SJSA1 (cell line): ENCODE measurements around the gene TFAP2A. TPM values are rescaled to one million over a fixed set of nuclear protein-coding genes. Genes with fewer than 3 reads are reported as not detected.

Experiments
- DNase-seq, 2 experiments: peaks; one replicate each; pipeline ENCODE4 v3.0.0-alpha.2; 2015 to 2020; ENCODE audit warnings: low spot score in 2 of 2, low read depth in 1 of 2
- H3K27ac ChIP-seq: fragments of 250-450 bp; sonication (Bioruptor Pico); 2 replicates; pipeline ENCODE4 v1.5.1; 2020; ENCODE audit warnings: mild to moderate bottlenecking, moderate library complexity
- H3K27me3 ChIP-seq: fragments of 250-450 bp; sonication (Bioruptor Pico); replicated peaks from 2 replicates; pipeline ENCODE4 v1.5.1; 2020; ENCODE audit warnings: mild to moderate bottlenecking, moderate library complexity
- H3K36me3 ChIP-seq: fragments of 250-450 bp; sonication (Bioruptor Pico); 2 replicates; pipeline ENCODE4 v1.5.1; 2020; ENCODE audit warnings: mild to moderate bottlenecking
- H3K4me1 ChIP-seq: fragments of 250-450 bp; sonication (Bioruptor Pico); replicated peaks from 2 replicates; pipeline ENCODE4 v1.6.1; 2021; ENCODE audit warnings: mild to moderate bottlenecking
- H3K4me3 ChIP-seq: fragments of 250-450 bp; sonication (Bioruptor Pico); 2 replicates; pipeline ENCODE4 v1.5.1; 2020; ENCODE audit warnings: mild to moderate bottlenecking
- H3K9me3 ChIP-seq: fragments of 250-450 bp; sonication (Bioruptor Pico); replicated peaks from 2 replicates; pipeline ENCODE4 v1.5.1; 2020; ENCODE audit warnings: mild to moderate bottlenecking
- total RNA-seq: library from RNA; depleted of rRNA; stranded (reverse); fragments of >200 nt; shearing (Covaris generic); gene quantifications from 2 replicates; pipeline ENCODE4 v1.2.3, GENCODE V29; 2014

Gene TFAP2A
- total RNA-seq, 1 experiment from 2014 or later: 10.2 TPM

DNA sequence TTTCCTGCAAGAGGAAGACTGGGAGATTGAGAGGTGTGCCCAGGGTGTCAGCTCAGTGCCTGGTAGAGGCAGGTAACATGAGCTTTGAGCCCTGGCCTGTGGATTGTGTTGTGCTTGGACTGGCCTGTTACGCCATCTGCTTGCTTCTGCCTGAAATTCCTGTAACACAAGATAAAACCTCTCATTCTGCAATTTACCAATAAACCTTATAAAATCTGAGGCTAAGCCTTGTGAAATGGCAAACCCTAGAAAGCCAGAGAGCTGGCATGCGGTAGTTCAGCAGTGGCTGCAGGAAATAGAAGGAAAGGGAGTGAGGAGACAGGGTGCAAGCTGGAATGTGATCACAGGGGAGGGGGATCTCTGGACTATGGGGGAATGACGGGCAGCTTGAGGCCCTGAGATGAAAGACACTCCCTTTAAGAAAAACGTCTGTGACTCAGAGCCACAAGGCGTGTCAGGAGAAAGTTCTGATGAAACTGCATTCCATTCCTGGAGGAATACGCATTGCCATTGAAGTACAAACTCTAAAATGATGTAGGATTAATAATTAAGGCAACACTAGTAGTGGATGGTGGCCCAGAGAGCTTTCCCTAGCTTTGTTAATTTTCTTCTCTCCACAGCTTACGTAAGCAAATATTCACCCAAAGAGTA, 26.3 kb upstream of the TFAP2A start:
- Histone ChIP-seq H3K27ac (peak overlapping the region; percentile 94), H3K36me3 (no peaks in the 10 kb centered on the region), H3K4me3 (no peak overlapping the region), H3K4me1 (peaks cover 20% of the 10 kb centered on the region), H3K27me3 (no peaks in the 10 kb centered on the region), H3K9me3 (no peaks in the 10 kb centered on the region; the same call in 1 of the 2 replicates)
- peak; percentile 90 to 93 for DNase-seq

DNA sequence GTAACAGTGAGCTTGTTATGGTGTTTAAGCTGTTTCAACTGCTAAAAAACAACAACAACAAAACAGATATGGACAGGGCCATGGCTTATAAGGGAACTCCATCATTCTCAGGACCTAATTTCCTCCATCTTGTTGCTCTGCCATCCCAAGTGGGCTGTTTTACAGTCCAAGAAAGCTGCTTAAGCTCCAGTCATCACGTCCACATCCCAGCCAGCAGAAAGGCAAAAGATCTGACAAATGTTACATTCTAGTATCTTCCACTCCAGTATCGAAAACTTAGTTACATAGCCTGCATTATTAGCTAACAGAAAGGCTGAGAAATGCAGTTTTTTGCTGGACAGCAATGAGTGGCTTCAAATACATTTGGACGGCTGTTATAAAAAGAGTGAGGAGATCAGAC, 23.0 kb upstream of the TFAP2A start:
- Histone ChIP-seq H3K9me3 (no peaks in the 10 kb centered on the region; the same call in 1 of the 2 replicates), H3K4me3 (no peak overlapping the region), H3K4me1 (peaks cover 38% of the 10 kb centered on the region), H3K36me3 (no peaks in the 10 kb centered on the region), H3K27me3 (no peaks in the 10 kb centered on the region), H3K27ac (no peak overlapping the region)
- no peak for DNase-seq

DNA sequence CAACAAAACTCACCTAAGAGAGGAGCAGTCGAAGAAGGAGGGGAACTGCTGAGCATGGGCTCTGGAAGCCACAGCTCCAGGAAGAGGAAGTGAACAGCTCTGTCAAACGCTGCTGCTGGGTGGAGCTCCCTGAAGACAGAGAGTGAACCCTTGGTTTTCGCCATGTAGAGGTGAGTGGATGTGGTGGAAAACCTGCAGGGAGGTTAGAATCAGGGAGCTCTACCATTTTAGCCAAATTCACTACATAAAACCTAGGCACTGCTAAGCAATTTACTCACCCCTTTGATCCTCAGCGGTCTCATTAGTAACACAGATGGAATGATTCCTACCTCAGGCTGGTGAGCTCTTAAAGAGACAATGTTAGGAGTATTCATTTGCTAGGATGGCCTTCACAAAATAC, 19.4 kb upstream of the TFAP2A start:
- no peak overlapping the region for H3K4me3 ChIP-seq
- peaks cover 34% of the 10 kb centered on the region for H3K4me1 ChIP-seq
- H3K9me3 ChIP-seq: no peaks in the 10 kb centered on the region
- H3K27ac ChIP-seq: 0 out of 2 replicates have a peak overlapping the region, but pooled peaks have one; percentile 13
- no peaks in the 10 kb centered on the region for H3K36me3 ChIP-seq
- peak in 1 of 2 experiments; percentile 28 for DNase-seq
- no peaks in the 10 kb centered on the region for H3K27me3 ChIP-seq

DNA sequence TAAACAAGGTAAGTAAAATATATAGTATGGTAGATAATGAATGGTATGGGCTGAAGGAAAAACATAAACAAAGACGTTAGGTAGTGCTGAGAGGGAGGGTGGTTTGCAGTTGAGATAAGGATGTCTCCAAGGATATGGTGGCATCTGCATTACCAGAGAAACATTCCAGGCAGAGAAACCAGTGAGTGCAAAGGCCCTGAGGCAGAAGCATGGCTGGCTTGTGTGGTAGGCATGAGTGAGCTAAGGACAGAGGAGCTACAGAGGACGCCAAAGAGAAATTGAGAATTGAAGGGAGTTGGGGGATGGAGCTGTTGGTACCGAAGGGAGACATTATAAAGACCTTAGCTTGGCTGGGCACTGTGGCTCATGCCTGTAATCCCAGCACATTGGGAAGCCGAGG, 18.4 kb upstream of the TFAP2A start:
- Histone ChIP-seq H3K27ac (no peak overlapping the region), H3K4me1 (peaks cover 39% of the 10 kb centered on the region), H3K4me3 (no peak overlapping the region), H3K9me3 (no peaks in the 10 kb centered on the region), H3K27me3 (no peaks in the 10 kb centered on the region), H3K36me3 (no peaks in the 10 kb centered on the region)
- DNase-seq: no peak

DNA sequence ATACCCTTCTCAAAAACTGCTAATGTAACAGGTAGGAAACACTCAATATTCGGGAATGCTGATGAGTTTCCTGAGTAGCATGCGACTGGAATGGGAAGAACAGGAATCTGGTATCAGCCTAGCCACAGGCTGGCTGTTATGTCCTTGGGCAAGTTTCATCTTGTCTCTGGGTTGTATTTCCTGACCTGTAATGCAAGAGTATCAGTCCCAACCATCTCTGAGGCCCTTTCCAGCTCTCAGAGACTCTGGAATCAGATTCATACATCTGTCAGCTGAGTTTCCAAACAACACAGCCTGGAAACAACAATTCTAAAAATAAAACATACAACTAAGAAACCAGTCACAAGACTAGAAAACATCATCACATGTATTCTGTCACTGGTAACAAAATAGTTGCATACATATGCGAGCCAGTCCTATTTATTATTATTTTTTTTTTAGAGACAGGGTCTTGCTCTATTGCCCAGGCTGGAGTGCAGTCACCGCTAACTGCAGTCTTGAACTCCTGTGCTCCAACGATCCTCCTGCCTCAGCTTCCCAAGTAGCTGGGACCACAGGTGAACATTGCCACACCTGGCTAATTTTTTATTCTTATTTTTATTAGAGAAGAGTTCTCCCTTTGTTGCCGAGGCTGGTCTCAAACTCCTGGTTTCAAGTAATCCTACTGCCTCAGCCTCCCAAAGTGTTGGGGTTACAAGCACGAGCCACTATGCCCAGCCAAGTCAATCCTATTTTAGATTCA, 16.7 kb upstream of the TFAP2A start:
- Histone ChIP-seq H3K36me3 (no peaks in the 10 kb centered on the region), H3K27me3 (no peaks in the 10 kb centered on the region), H3K4me3 (no peak overlapping the region), H3K4me1 (peaks cover 54% of the 10 kb centered on the region), H3K27ac (no peak overlapping the region), H3K9me3 (no peaks in the 10 kb centered on the region)
- no peak for DNase-seq

DNA sequence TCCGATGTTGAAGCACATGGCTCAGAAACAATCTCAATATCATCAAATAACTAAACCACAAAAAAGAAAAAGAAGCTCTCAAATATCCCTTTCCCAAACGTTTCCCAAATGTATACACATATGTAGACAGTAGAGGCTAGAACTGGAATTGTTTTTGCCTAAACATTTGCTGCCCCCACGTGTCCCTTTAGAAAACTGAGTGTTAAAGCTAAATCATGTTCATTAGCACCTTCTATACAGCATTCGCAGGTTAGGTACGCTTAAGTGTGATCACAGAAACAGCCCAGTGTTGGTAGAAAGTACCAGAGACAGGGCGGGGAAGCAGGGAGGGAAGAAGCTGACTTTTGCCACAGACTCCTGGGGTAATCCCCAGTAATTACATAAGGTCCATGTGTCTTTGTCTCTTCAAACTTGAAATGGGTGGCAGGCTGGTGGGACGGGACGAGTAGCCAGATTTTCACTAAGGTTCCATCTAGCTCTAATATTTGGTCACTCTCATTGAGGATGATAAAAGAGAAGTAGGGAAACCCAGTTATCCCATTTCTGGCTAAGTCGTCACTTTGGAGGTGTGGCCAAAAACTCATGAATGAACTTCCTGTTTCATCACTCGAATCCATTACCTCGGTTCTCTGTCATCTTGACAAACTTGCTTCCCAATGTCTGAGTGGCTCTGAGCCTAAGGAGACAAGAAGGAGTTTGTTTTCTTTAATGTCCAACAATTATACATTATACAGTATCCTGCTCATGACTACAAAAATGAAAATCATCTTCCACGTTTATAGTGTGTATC, 15.0 kb upstream of the TFAP2A start:
- H3K27me3 ChIP-seq: no peaks in the 10 kb centered on the region
- no peak overlapping the region for H3K4me3 ChIP-seq
- H3K9me3 ChIP-seq: no peaks in the 10 kb centered on the region
- peak overlapping the region; percentile 51 for H3K27ac ChIP-seq
- no peaks in the 10 kb centered on the region for H3K36me3 ChIP-seq
- DNase-seq: peak in 1 of 2 experiments; percentile 70
- H3K4me1 ChIP-seq: peaks cover 54% of the 10 kb centered on the region

DNA sequence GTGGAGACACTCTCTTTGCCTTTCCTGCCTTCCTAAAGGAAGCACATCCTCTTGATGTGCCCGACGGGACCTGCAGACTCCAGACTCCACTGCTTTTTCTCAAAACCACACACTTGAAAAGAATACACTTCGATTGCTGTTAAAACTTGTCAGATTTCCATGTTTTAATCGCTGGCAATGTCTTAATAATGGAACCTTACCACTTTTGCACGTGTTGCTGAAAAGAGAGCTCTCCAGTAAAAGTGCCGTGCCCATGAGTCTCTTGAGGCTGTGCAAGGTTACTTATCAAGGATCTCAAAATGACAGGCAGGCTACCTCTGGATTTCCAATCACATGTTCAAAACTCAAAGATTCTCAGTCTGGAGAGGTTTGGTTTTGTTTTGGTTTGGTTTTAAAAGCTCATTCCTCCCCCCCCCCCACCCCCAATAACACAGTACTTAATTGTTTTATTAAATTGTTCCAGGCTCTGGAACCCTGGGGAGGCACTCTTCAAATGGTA, 12.0 kb upstream of the TFAP2A start:
- DNase-seq: no peak
- Histone ChIP-seq H3K4me3 (peak overlapping the region; percentile 46), H3K27ac (peak overlapping the region; percentile 97), H3K9me3 (no peaks in the 10 kb centered on the region), H3K4me1 (peaks cover 44% of the 10 kb centered on the region), H3K27me3 (no peaks in the 10 kb centered on the region), H3K36me3 (no peaks in the 10 kb centered on the region)

DNA sequence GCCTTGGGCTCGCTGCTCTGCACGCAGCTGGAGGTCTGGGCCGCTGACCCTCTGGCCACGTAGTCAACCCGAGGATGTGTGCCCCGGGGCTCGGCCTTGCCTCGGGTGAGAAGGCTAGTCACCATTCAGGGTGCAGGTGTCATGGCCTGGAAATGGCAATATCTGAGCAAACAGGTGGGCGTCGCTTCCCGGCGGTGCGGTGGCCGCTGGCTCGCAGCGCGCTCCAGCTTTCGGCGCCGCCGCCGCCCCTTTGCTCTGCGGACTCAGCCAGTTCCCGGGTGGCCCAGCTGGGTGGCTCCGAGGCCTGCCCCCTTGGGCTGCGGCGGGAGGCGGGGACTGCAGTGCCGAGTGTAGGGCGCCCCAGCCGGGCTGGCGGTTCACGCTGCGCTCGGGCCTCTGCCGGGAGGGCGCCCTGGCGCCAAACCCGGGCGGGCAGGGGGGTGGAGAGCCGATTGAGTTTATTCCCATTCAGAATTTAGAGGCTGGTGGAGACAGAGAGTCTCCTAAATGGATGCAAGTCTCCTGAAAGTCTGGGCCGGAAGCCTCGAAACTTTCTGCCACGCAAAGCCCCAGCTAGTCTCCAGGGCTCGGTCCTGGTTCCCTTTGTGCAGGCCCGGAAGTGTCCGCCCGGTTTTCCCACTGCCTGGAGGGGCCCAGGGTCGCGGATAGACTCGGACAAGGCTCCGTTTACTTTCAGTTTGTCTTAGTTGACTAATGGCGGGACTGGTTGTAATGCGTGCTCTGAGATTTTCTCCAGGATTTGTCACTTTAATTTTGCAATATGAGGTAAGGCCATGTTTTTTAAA, 11.3 kb upstream of the TFAP2A start:
- no peaks in the 10 kb centered on the region for H3K36me3 ChIP-seq
- H3K27me3 ChIP-seq: no peaks in the 10 kb centered on the region
- H3K9me3 ChIP-seq: no peaks in the 10 kb centered on the region
- peak overlapping the region; percentile 97 for H3K27ac ChIP-seq
- peaks cover 40% of the 10 kb centered on the region for H3K4me1 ChIP-seq
- H3K4me3 ChIP-seq: peak overlapping the region; percentile 46
- DNase-seq: peak; percentile 98

DNA sequence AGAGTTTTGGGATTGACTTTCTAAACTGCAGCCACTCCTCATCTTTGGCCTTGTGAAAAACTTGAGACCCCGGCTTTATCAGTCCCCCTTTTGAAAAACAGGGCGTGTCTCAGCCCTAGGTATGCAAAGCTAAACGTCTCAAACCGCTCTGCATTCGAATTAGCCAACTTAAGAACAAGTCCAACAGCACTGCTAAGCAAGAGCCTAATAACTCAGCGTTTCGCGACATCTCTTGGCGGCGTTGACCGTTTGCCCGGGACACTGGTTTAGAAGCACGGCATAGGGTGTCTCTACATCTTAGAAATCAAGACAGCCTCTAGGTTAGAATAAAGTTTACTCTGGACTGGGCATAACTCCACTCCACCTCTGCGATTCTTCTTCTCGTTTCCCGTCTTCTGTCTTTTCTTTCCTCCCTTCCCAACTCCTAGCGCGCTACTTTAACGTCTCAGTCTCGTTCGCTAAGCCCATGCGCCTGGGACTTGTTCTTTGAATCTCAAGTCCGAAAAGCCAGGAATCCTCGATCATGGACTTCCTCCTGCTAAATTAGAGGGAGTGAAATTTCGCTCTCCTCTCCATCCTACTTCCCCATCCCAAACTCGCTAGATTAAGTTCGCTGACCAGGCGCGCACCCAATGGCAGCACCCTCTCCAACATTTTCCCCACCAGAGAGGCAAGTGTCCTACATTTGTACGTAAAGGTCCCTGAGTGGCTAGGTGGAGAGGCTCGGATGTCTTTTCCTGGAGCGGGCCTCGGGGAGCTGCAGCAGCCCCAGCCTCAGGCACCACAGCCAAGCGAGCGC, 10.5 kb upstream of the TFAP2A start:
- Histone ChIP-seq H3K27me3 (no peaks in the 10 kb centered on the region), H3K4me3 (peak overlapping the region; percentile 46), H3K9me3 (no peaks in the 10 kb centered on the region), H3K27ac (peak overlapping the region; percentile 97), H3K36me3 (no peaks in the 10 kb centered on the region), H3K4me1 (peaks cover 38% of the 10 kb centered on the region)
- DNase-seq: no peak

DNA sequence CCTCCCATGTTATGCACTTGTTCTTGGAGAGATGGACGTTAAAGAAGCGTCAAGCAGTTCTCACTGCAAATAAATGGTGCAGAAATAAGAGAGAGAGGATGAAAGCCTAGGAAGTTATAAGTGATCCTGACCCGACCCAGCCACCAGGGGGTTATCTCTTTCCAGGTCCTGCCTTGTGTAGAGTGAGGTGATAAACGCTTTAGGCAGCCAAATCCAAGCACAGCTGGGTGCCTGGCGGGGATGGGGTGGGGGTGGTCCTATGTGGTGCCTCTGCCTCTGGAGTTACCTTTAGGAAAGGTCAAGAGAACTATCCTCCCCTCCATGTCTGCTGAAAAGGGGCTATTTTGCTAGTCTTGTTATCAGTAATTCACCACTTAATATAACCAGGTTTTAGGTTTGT, 9.2 kb upstream of the TFAP2A start:
- H3K9me3 ChIP-seq: no peaks in the 10 kb centered on the region
- H3K36me3 ChIP-seq: no peaks in the 10 kb centered on the region
- H3K27ac ChIP-seq: no peak overlapping the region
- no peaks in the 10 kb centered on the region for H3K27me3 ChIP-seq
- peaks cover 28% of the 10 kb centered on the region for H3K4me1 ChIP-seq
- DNase-seq: no peak
- H3K4me3 ChIP-seq: no peak overlapping the region

DNA sequence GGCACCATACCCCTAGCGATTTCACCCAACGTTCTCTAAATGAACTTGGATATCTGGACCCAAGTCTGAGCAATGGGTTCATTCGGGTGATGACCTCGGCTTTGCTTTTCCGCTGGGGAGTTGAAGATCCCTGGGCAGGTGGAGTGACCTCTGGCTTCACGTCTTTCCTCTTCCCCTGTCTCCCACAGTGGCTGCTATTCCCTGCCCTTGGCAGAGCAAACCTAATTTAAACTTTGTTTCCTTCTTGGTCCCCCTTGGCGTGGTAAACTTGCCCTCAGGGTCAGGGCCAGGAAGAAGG, 7.8 kb upstream of the TFAP2A start:
- Histone ChIP-seq H3K36me3 (no peaks in the 10 kb centered on the region), H3K4me3 (no peak overlapping the region), H3K27ac (no peak overlapping the region), H3K4me1 (peaks cover 17% of the 10 kb centered on the region), H3K27me3 (no peaks in the 10 kb centered on the region), H3K9me3 (no peaks in the 10 kb centered on the region)
- no peak for DNase-seq

DNA sequence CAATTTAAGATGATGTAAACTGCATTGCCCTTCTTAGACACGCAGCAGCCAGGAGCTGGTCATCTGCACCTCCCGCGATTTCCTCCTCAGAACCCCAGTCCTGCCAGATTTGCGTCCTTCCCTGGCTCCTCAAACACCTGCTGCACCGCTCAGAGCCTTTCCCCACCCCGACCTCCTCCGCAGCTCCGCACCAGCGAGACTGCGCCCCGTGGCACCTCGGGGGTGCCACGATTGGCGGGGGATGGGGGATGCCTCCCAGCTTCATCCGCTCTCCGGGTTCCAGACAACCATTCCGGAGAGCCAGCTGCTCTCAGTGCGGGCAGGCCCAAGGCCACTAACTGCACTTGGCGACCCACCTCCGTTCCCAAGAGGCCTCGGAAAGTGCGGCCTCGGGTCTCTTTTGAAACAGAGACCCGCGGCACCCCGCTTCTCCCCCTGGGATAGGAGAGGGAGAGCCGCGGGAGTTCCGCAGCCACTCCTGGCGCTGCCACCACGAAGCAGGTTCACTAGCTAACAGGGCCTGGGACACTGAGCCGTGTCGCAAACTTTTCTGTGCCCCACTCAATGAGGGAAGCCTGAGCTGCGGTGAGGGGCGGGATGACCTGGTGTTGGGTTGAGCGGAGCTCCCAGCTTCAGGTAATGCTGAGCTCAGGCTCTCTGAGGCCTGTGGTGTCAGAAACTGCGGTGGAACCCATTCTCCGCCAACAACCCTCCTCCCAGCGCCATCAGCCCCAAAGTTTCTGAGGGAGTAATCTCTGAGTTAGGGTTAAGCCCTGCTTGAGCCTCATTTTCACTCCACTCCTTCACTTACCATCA, 7.3 kb upstream of the TFAP2A start:
- H3K4me1 ChIP-seq: peaks cover 12% of the 10 kb centered on the region
- no peaks in the 10 kb centered on the region for H3K27me3 ChIP-seq

More for the DNA sequence above, 7.3 kb upstream of the TFAP2A start:
- no peak overlapping the region for H3K4me3 ChIP-seq
- no peaks in the 10 kb centered on the region for H3K9me3 ChIP-seq
- no peaks in the 10 kb centered on the region for H3K36me3 ChIP-seq
- no peak for DNase-seq
- no peak overlapping the region for H3K27ac ChIP-seq
